Hematopoietic multipotent progenitor cell treated with erythropoietin and hydrocortisone succinate and interleukin-3 and kit ligand, for 4 days (in vitro differentiated cells): ENCODE data around the gene RALGPS1.
"Not testable (repeated sequence)": the region's sequence is repeated elsewhere in the genome, so short reads cannot be mapped to it uniquely, and the experiment has no call there.

Source experiments
- DNase-seq: peaks from one replicate; pipeline ENCODE4 v3.0.0-alpha.2; 2015

RALGPS1 gene

DNA sequence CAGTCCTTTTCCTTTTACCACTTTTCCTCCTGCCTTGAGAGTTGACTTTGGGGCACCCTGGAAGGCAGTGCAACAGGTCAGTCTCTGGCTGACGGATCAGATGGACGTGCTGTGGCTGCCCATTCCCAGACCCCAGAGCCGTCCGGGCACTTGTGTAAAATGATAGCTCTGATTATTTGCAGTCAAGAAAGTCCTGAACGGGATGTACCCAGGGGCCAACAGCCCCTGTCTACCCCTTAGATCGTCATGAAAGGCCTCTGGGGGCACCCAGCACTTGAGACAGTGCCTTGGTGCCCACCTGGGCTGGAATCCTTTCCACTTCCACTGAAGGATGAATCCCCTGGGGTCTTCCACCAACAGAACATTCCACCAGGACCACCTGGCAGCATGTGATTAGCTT is 225.6 kb downstream of the RALGPS1 start:
- DNase-seq: no peak

- no peak for DNase-seq
Observed at GRCh38 chr9:127140842-127141675, 226.5 kb downstream of the RALGPS1 start.

GRCh38 chr9:127142291-127142690 is 227.7 kb downstream of the RALGPS1 start:
- DNase-seq: no peak

- no peak for DNase-seq
Observed at GRCh38 chr9:127142931-127143464, 228.4 kb downstream of the RALGPS1 start.

GRCh38 chr9:127143920-127144465 is 229.4 kb downstream of the RALGPS1 start:
- DNase-seq: no peak

- no peak for DNase-seq
Observed at GRCh38 chr9:127144670-127145445, 230.3 kb downstream of the RALGPS1 start.

GRCh38 chr9:127146841-127147240 is 232.3 kb downstream of the RALGPS1 start:
- DNase-seq: not testable (repeated sequence)

GRCh38 chr9:127147251-127147650 is 232.7 kb downstream of the RALGPS1 start:
- no peak for DNase-seq

DNA sequence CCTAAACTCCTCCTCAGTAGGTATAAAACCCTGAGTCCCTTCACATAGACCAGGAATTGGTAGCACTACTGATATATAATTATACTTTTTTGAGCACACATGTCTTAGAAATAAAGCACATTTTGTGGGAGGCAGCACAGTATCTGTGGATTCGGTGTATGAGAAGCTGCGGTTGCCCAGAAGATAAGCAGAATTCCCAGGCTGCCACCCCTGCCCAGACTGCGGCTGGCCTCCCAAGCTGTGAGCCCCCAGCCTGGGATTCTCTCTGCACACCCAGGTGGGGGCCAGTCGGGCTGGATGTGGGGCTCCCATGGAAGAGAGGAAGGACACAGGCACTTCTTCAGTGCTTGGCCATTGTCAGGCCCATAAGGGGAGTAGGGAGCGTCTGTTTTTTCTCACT is 233.4 kb downstream of the RALGPS1 start:
- no peak for DNase-seq

DNA sequence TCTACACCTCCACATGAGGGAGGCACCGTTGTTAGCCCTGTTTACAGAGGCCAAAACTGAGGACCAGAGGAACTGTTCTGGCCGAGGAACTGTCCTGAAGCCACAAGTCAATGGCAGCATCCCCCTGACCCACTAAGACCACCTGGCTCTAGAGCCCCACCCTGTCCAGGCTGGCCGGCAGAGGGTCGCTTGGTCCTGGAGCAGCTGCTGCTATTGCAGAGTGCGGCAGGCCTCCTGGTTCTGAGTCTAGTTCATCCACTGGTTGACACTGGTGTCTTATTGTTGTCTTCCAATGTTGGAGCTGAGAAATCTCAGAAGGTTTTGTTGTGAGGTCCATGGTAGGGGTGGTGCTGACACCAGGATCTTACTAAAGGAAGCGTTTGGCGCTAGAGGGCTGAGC is 234.4 kb downstream of the RALGPS1 start:
- no peak for DNase-seq

- no peak for DNase-seq
Observed at GRCh38 chr9:127149463-127150390, 235.1 kb downstream of the RALGPS1 start.

DNA sequence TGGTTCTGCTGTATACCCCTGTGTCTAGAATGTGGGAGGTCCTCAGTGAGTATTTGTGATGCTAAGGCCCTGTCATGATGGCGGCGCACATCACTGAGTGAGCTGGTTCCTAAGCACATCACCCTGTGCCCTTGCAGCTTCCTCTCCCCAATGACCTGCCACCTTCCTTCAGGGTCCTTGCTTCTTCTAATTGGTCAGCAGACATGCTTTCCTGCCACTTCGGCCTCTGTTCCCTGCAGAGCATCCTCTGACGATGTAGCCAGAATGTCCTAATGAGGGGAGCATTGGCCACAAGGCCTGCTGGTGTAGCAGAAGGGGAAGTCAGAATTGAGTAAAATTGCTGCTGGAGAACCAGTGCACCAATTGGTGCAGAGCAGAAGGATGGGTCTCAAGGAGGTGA is 238.9 kb downstream of the RALGPS1 start:
- DNase-seq: no peak

- no peak for DNase-seq
Observed at GRCh38 chr9:127154003-127154389, 239.4 kb downstream of the RALGPS1 start.

DNA sequence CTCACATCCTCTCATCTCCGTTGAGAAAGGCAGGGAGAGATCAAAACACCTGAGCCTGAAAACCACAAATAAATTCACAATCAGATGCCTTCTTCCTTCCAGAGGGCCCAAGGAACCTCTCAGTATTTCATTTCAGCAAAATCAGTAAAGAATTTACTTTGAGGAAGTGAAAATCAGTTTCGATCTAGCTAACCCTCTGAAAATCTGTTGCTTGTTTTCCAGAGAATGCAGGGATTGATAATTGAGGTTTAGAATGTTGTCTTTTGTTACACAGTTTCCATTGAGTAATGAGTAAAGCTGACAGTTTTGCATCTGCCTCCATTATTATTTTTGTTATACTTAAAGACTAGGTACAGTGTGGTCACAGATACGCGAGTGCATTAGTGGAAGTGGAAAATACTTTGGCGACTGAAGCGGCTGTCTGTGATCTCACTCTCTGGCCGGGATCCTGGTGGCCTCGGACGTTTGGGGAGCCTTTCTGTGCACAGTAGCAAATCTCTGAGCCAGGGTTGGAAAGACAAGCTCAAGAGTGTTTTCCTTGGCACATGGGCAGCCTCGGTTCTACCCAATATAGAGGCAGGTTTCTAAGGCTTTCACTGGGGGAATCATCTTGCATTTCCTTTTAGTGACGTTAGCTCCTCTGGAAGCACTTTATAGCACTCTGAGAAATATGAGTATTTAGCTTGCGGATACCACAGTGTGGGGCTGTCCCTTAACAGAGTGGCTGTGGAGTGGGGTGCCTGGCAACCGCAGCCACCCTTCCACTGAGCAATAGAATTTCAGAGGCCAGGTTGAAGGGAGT is 240.0 kb downstream of the RALGPS1 start:
- DNase-seq: no peak

DNA sequence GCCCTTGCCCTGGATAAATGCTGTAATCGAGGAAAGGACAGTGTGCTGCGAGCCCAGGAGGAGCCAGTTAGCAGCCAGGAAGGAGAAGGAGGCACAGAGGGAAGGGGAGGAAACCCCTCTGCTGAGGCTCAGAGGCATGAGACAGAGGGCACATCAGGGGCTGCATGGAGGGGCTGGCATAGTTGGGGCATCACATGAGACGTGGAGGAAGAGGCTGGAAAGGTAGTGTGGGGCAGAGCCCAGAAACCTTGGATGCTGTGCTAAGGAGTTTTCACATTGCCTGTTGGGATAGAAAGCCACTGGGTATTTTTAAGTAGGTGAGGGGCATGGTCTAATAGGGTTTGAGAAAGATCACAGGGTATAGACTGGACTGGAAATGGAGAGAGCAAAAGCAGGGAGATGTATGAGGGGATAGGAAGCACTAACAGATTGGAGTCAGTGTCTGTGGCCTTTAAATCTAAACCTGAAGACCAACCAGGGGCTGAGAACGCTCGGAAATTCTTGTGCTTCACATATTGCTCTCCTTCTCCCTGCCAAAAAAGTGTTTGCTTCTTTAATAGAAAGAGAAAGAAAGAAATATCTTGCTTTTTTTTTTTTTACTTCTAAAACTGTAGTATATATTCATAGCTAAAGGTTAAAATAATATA is 240.9 kb downstream of the RALGPS1 start:
- DNase-seq: no peak

DNA sequence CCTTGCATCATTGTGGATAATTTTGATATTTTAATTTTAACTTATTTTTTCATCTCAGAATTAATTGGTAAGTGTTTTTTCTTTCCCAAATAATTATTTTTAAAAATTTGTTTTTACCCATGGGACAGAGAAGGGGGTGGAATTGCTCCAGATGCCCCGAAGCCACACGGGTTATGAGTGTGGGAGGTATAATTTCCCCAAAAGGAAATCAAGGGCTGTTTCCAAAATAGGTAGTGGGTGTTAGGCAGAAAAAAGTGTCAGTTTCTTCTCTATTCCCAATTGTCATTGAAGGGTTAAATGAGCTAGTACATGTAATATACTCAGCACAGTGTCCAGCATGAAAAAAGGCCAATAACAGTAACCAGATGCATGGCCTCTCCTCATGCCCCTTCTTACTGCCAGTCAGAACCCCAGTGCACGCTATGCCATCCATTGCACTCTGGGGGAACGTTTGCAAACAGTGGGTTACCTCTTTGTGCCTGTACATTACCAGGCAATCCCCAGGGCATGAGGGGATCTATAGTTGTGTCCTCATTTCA is 244.3 kb downstream of the RALGPS1 start:
- no peak for DNase-seq

GRCh38 chr9:127159325-127159801 is 244.8 kb downstream of the RALGPS1 start:
- no peak for DNase-seq

- no peak for DNase-seq
Observed at GRCh38 chr9:127159949-127160610, 245.5 kb downstream of the RALGPS1 start.

GRCh38 chr9:127161081-127161624 is 246.6 kb downstream of the RALGPS1 start:
- no peak for DNase-seq
